K562 (cell line): ENCODE measurements around the gene RCOR2. TPM values are rescaled to one million over a fixed set of nuclear protein-coding genes. Genes with fewer than 3 reads are reported as not detected.
A peak's percentile ranks its signal among the peaks of the same experiment; 100 is the strongest.

ENCODE experiments used
- CEBPZ ChIP-seq: fragments of 150-350 bp; IDR thresholded peaks from 2 replicates; pipeline ENCODE4 v1.6.1; 2014; ENCODE audit warnings: low read depth, mild to moderate bottlenecking, low read length, borderline replicate concordance
- CREB1 ChIP-seq, 2 experiments: sonication (generic) in 1 of 2; formaldehyde crosslinking in 1 of 2; IDR thresholded peaks; 2 replicates each; pipeline versions ENCODE4 v1.6.1 to v1.8.0; 2012 to 2022; ENCODE audit warnings: inconsistent platforms in 1 of 2, mild to moderate bottlenecking in 1 of 2, missing genetic modification reagents in 1 of 2, moderate library complexity in 1 of 2
- DACH1 ChIP-seq: fragments of 450-650 bp; IDR thresholded peaks from 2 replicates; pipeline ENCODE4 v1.6.1; 2018; ENCODE audit not compliant: partially characterized antibody
- E2F6 ChIP-seq, 2 experiments: IDR thresholded peaks; 2 replicates each; pipeline ENCODE4 v1.6.1; 2011; ENCODE audit warnings: borderline replicate concordance in 1 of 2, control low read depth in 1 of 2, low read depth in 1 of 2, low read length in 1 of 2, mild to moderate bottlenecking in 1 of 2, mixed read lengths in 1 of 2, moderate library complexity in 1 of 2; ENCODE audit not compliant: insufficient read depth in 1 of 2, insufficient read length in 1 of 2, poor library complexity in 1 of 2, severe bottlenecking in 1 of 2; ENCODE audit errors: extremely low read depth in 1 of 2
- GTF2A2 ChIP-seq: IDR thresholded peaks from 2 replicates; pipeline ENCODE4 v1.6.1; 2016; ENCODE audit warnings: mild to moderate bottlenecking, missing genetic modification characterization, missing compliant biosample characterization
- IRF9 ChIP-seq: fragments of 450-650 bp; IDR thresholded peaks from 2 replicates; pipeline ENCODE4 v1.6.1; 2016; ENCODE audit warnings: missing biosample characterization, missing genetic modification characterization
- KDM2B ChIP-seq: fragments of 250-450 bp; sonication (Bioruptor Pico); IDR thresholded peaks from 2 replicates; pipeline ENCODE4 v1.8.0; 2021; ENCODE audit warnings: mild to moderate bottlenecking, moderate library complexity
- MEF2D ChIP-seq: conservative IDR thresholded peaks from 2 replicates; pipeline ENCODE4 v1.6.1; 2016; ENCODE audit warnings: low read depth, missing genetic modification characterization, missing compliant biosample characterization
- SIN3A ChIP-seq, 2 experiments: fragments of 150-350 bp in 1 of 2; IDR thresholded peaks; 2 replicates each; pipeline ENCODE4 v1.6.1; 2011 to 2016; ENCODE audit warnings: borderline replicate concordance in 2 of 2, low read depth in 2 of 2, low read length in 2 of 2, mild to moderate bottlenecking in 2 of 2, moderate library complexity in 2 of 2; ENCODE audit not compliant: control insufficient read depth in 1 of 2
- SMAD4 ChIP-seq: fragments of 250-450 bp; sonication (Bioruptor Pico); conservative IDR thresholded peaks from 2 replicates; pipeline ENCODE4 v1.8.0; 2021; ENCODE audit warnings: inconsistent platforms, mild to moderate bottlenecking, moderate library complexity
- TEAD4 ChIP-seq, 2 experiments: sonication (generic) in 1 of 2; formaldehyde crosslinking in 1 of 2; IDR thresholded peaks; 2 replicates each; pipeline versions ENCODE4 v1.6.1 to v1.8.0; 2012 to 2022; ENCODE audit warnings: borderline replicate concordance in 1 of 2, inconsistent platforms in 1 of 2, low read length in 1 of 2, mild to moderate bottlenecking in 1 of 2, missing genetic modification reagents in 1 of 2
- TRIM28 ChIP-seq: fragments of 450-650 bp; IDR thresholded peaks from 2 replicates; pipeline ENCODE4 v1.6.1; 2017
- ZBTB33 ChIP-seq: sonication (generic); formaldehyde crosslinking; IDR thresholded peaks from 2 replicates; pipeline ENCODE4 v1.8.1; 2023; ENCODE audit warnings: mild to moderate bottlenecking, missing genetic modification reagents
- ZBTB7A ChIP-seq: IDR thresholded peaks from 2 replicates; pipeline ENCODE4 v1.6.1; 2011; ENCODE audit warnings: low read depth, mild to moderate bottlenecking, low read length, moderate library complexity, borderline replicate concordance; ENCODE audit not compliant: control insufficient read depth
- ZNF639 ChIP-seq, 2 experiments: fragments of 200-800 bp in 1 of 2; sonication (Bioruptor generic) in 1 of 2; sonication (generic) in 1 of 2; formaldehyde crosslinking in 1 of 2; IDR thresholded peaks in 1 of 2; conservative IDR thresholded peaks in 1 of 2; 2 replicates each; pipeline versions ENCODE4 v1.5.0 to v1.6.1; 2016 to 2020; ENCODE audit warnings: missing compliant biosample characterization in 1 of 2, missing genetic modification characterization in 1 of 2, missing genetic modification reagents in 1 of 2
- polyA plus RNA-seq, 8 experiments: library from polyadenylated mRNA; depleted of rRNA in 4 of 8; stranded (reverse) in 5 of 8; unstranded in 3 of 8; fragments of >200 nt; fragmentation: Nextera tagmentation in 2 of 8; fragmentation: Illumina TruSeq in 1 of 8; extraction: Ambion mirVana in 2 of 8; extraction: Trizol in 1 of 8; gene quantifications; 2 replicates each; pipeline versions ENCODE4 v1.2.1 to v1.2.3, GENCODE V29; 2011 to 2014; ENCODE audit warnings: inconsistent platforms in 1 of 8, missing spikeins in 1 of 8
- total RNA-seq, 7 experiments: library from RNA; depleted of rRNA in 6 of 7; stranded (reverse); fragments of >200 nt in 6 of 7; fragmentation: Illumina TruSeq in 2 of 7; extraction: Trizol in 2 of 7; gene quantifications; 2 replicates each; pipeline versions ENCODE4 v1.2.1 to v1.2.3, GENCODE V29; 2011 to 2021; ENCODE audit warnings: low replicate concordance in 1 of 7

RCOR2 gene
- total and polyA plus RNA-seq, 9 of the 15 experiments (the other 6 are each of a cell fraction or from before 2014, with no cell fraction given): 0.04 to 6.5 (median 2.5) TPM; not detected in 1

GRCh38 chr11:63917692-63918506 lies 935 bp upstream of the RCOR2 start (continued):
- TF ChIP-seq ZBTB33 (CRISPR knock-in tag) (no peak), TRIM28 (no peak), IRF9 (no peak), KDM2B (CRISPR knock-in tag) (no peak), ZBTB7A (peak; percentile 58; the same call in 1 of the 2 replicates), GTF2A2 (tag) (no peak), TEAD4 (IDR thresholded peaks at IDR 0.05; ENCODE audit: low read length) (no peak), TEAD4 (CRISPR knock-in tag; IDR thresholded peaks at IDR 0.05; ENCODE audit: borderline replicate concordance) (no peak), SIN3A (IDR thresholded peaks at IDR 0.05; ENCODE audit: borderline replicate concordance in 2 of 2, control insufficient read depth in 1 of 2, low read depth in 2 of 2, low read length in 2 of 2) (no peak), CREB1 (IDR thresholded peaks at IDR 0.05) (no peak), CREB1 (CRISPR knock-in tag; IDR thresholded peaks at IDR 0.05) (no peak), ZNF639 (CRISPR knock-in tag; conservative IDR thresholded peaks at IDR 0.05 in 1 of 2, IDR thresholded peaks at IDR 0.05 in 1 of 2) (no peak), MEF2D (tag) (peak; percentile 80), SMAD4 (CRISPR knock-in tag) (peak; percentile 76), CEBPZ (no peak), E2F6 (IDR thresholded peaks at IDR 0.05; ENCODE audit: borderline replicate concordance in 1 of 2, extremely low read depth in 1 of 2, insufficient read depth in 1 of 2, insufficient read length in 1 of 2, low read depth in 1 of 2, low read length in 1 of 2, poor library complexity in 1 of 2, severe bottlenecking in 1 of 2) (peak; percentile 38 to 74), DACH1 (no peak)
